ENCODE measurements around the gene DOK3.
A peak's percentile ranks its signal among the peaks of the same experiment; 100 is the strongest.

DOK3 gene

DNA sequence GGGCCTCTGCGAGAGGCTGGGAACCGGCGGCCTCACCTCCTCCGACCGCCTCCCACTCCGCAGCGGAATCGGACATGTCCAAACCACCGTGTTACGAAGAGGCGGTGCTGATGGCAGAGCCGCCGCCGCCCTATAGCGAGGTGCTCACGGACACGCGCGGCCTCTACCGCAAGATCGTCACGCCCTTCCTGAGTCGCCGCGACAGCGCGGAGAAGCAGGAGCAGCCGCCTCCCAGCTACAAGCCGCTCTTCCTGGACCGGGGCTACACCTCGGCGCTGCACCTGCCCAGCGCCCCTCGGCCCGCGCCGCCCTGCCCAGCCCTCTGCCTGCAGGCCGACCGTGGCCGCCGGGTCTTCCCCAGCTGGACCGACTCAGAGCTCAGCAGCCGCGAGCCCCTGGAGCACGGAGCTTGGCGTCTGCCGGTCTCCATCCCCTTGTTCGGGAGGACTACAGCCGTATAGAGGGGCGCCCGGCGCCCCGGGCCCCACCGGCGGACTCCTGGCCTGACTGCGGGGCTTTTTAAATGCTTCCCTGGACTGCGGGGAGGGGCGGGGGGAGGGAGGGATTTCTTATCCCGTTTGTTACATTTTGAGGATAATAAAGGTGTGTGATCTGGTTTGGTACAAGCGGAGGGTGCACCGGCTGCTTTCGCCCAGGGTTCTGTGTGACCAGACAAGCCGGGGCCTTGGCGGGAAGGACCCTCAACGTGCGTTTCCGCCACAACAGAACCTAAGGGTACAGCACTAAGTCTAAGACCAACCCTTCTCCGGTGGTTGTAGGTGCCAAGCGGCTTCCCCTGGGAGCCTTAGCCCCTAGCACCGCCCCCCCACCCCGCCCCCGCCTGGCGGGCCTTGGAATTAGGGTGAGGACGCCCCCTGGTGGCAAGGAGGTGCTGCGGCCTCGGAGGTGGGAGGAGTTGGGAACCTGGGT lies 53.7 kb downstream of the DOK3 start:
- Histone ChIP-seq H3K27me3 (ENCODE audit: control insufficient read depth, insufficient read depth, low read length) (no peaks in the 10 kb centered on the region), H3K9ac (ENCODE audit: low read depth, low read length) (peak overlapping the region; percentile 56), H3K4me1 (ENCODE audit: control insufficient read depth, insufficient read depth, low read length) (peaks cover 33% of the 10 kb centered on the region), H3K9me3 (replicated peaks; ENCODE audit: low read length) (no peaks in the 10 kb centered on the region), H3K4me3 (ENCODE audit: low read length) (peak overlapping the region; percentile 69), H3K36me3 (ENCODE audit: insufficient read depth, low read length) (peaks cover 36% of the 10 kb centered on the region), H3K4me2 (ENCODE audit: low read length) (peak overlapping the region; percentile 93)

DNA sequence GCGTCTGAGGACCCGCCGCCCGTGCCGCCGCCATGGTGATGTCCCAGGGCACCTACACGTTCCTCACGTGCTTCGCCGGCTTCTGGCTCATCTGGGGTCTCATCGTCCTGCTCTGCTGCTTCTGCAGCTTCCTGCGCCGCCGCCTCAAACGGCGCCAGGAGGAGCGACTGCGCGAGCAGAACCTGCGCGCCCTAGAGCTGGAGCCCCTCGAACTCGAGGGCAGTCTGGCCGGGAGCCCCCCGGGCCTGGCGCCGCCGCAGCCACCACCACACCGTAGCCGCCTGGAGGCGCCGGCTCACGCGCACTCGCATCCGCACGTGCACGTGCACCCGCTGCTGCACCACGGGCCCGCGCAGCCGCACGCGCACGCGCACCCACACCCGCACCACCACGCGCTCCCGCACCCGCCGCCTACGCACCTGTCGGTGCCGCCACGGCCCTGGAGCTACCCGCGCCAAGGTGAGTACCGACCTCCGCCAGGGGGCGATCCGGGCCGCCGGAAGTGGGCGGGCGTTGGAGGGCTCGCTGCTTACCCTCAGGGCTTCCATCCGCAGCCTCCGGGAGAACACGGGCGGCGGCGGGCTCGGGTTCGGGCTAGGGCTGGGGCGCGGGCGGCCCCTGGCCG lies 54.5 kb downstream of the DOK3 start:
- Histone ChIP-seq H3K27me3 (ENCODE audit: control insufficient read depth, insufficient read depth, low read length) (no peaks in the 10 kb centered on the region), H3K9me3 (replicated peaks; ENCODE audit: low read length) (no peaks in the 10 kb centered on the region), H3K4me2 (ENCODE audit: low read length) (peak overlapping the region; percentile 93), H3K9ac (ENCODE audit: low read depth, low read length) (peak overlapping the region; percentile 56), H3K4me3 (ENCODE audit: low read length) (peak overlapping the region; percentile 69), H3K36me3 (ENCODE audit: insufficient read depth, low read length) (peaks cover 36% of the 10 kb centered on the region), H3K4me1 (ENCODE audit: control insufficient read depth, insufficient read depth, low read length) (peaks cover 33% of the 10 kb centered on the region)

DNA sequence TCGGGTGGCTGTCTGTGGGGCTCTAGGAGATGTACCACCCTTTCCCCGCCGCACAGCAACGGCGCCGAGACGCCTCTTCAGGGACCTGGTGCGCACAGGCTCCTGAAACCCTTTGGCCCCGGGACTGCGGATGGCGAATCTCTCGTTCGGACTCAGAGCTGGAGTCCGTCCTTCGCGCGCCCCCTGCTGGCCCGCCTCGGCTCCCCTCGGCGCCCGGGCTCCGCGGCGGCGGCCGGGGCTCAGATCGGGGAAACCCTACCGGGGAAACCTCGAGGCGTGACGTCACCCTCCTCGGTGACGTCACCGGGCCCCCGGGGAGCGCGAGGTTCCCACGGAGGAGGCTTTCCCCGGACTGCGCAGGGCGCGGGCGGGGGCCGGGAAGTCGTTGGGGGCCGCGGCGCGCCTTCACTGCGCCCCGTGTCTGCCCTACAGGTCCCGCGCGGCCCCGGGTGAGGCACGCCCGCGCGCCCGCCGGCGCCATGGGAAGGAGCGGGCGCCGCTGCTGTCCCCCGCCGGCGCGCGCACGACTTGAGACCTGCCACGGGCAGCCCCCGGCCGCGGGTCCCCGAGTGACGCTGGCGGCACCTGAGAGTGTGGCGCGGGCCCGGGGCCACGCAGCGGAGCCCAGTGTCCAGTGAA lies 55.1 kb downstream of the DOK3 start:
- H3K27me3 ChIP-seq (ENCODE audit: control insufficient read depth, insufficient read depth, low read length) = no peaks in the 10 kb centered on the region
- peak overlapping the region; percentile 93 for H3K4me2 ChIP-seq (ENCODE audit: low read length)
- H3K4me1 ChIP-seq (ENCODE audit: control insufficient read depth, insufficient read depth, low read length) = peaks cover 33% of the 10 kb centered on the region
- peak overlapping the region; percentile 56 for H3K9ac ChIP-seq (ENCODE audit: low read depth, low read length)
- peaks cover 31% of the 10 kb centered on the region for H3K36me3 ChIP-seq (ENCODE audit: insufficient read depth, low read length)
- H3K4me3 ChIP-seq (ENCODE audit: low read length) = peak overlapping the region; percentile 69
- H3K9me3 ChIP-seq (replicated peaks; ENCODE audit: low read length) = no peaks in the 10 kb centered on the region

DNA sequence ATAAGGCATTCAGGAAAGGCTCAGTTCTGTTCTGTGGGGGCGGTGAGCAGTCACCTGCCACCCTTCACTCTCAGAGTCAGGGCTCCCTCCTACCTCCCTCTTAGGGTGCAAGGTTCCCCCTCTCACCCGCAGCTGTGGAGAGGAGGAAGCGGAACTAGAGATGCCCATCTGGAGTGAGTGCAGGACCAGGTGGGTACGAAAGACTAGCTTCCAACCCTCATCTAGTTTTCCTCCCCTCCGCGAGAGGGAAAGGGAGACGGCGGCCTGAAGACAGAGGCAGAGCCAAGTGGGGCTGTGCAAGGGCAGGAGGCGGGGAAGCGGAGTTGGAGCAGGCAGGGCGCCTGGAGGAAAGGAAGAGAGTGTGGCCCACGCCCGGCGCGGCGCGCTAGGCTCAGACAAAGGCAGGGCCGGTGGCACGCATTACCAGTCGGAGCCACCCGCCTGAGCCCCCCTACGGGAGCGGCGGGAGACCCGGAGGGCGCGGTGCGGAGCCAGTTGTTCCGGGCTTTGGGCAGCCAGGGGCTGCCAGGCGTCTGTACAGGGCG lies 55.7 kb downstream of the DOK3 start:
- no peaks in the 10 kb centered on the region for H3K9me3 ChIP-seq (replicated peaks; ENCODE audit: low read length)
- H3K4me1 ChIP-seq (ENCODE audit: control insufficient read depth, insufficient read depth, low read length) = peaks cover 33% of the 10 kb centered on the region
- H3K4me2 ChIP-seq (ENCODE audit: low read length) = peak overlapping the region; percentile 93
- H3K36me3 ChIP-seq (ENCODE audit: insufficient read depth, low read length) = peaks cover 28% of the 10 kb centered on the region
- peak overlapping the region; percentile 69 for H3K4me3 ChIP-seq (ENCODE audit: low read length)
- peak overlapping the region; percentile 53 for H3K9ac ChIP-seq (ENCODE audit: low read depth, low read length)
- H3K27me3 ChIP-seq (ENCODE audit: control insufficient read depth, insufficient read depth, low read length) = no peaks in the 10 kb centered on the region

DNA sequence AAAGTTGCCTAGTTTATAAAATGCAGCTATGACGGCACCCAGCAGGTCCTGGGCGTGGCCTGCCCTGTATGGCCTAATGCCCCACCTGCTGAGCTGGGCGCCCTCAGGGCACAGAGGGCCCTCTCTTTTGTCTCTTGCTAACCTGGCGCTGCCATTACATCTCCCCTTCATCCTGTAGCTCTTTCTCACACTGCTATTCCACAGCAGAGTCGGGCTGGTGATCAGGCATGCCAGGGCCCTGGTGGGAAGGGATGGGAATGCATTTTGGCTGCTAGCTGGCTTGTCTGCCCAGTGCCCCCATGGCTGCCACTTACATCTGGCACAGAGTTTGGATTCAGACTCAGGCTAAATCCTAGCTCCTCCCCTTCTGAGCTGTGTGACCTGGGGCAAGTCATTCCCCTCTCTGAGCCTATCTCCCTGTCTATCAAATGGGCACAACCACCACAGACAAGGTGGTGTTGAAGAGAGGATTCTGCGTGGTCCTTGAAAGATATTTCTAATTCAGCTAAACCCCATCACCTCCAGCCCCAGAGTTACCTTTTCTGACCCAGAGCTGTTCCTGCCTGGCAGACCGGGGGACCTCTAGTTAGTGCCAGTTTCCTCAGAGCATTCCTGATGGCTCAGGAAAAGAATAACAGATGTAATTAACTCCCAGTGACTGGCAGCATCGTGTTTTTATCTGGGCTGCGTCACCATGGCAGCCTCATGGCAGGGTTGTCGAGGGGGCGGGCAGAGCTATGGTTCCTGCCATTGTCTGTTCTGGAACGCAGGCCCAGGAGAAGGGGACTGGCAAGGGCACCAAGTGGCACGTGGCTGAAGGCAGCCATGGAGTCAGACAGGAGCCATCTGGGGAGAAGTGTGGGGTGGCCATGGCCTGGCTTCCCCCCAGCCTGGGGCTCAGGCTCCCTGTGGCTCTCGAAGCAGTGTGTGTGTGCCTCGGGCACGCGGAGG lies 56.7 kb downstream of the DOK3 start:
- Histone ChIP-seq H3K9ac (ENCODE audit: low read depth, low read length) (no peak overlapping the region), H3K36me3 (ENCODE audit: insufficient read depth, low read length) (peaks cover 18% of the 10 kb centered on the region), H3K4me3 (ENCODE audit: low read length) (no peak overlapping the region), H3K27me3 (ENCODE audit: control insufficient read depth, insufficient read depth, low read length) (no peaks in the 10 kb centered on the region), H3K4me2 (ENCODE audit: low read length) (no peak overlapping the region), H3K9me3 (replicated peaks; ENCODE audit: low read length) (no peaks in the 10 kb centered on the region), H3K4me1 (ENCODE audit: control insufficient read depth, insufficient read depth, low read length) (peaks cover 42% of the 10 kb centered on the region)

Measured in skeletal muscle satellite cell (primary cell).